GM19240 (cell line): ENCODE results near the gene ZDHHC12.
A peak's percentile ranks its signal among the peaks of the same experiment; 100 is the strongest.

ENCODE experiments used
- DNase-seq: peaks from one replicate; pipeline ENCODE4 v3.0.0; 2011; ENCODE audit warnings: low spot score; ENCODE audit not compliant: insufficient read length

ZDHHC12 gene

DNA sequence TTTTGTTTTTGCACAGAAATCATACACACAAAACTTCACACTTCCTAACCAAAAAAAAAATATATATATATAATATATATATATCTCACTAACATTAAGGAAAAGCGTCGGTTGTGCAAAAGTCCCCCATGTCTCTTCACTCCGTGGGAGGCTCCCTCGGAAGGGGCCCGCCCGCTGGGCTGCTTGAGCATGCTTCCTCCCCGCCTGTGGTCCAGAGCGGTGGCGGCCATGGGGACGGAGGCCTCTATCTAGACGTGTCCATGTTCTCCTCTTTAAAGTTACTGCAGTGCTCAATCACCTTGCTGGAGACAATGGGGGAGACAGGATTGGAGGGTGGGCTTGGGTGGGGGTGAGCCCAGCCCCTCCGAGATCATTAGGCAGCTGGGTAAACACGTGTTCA, 7.2 kb upstream of the ZDHHC12 start:
- no peak for DNase-seq

DNA sequence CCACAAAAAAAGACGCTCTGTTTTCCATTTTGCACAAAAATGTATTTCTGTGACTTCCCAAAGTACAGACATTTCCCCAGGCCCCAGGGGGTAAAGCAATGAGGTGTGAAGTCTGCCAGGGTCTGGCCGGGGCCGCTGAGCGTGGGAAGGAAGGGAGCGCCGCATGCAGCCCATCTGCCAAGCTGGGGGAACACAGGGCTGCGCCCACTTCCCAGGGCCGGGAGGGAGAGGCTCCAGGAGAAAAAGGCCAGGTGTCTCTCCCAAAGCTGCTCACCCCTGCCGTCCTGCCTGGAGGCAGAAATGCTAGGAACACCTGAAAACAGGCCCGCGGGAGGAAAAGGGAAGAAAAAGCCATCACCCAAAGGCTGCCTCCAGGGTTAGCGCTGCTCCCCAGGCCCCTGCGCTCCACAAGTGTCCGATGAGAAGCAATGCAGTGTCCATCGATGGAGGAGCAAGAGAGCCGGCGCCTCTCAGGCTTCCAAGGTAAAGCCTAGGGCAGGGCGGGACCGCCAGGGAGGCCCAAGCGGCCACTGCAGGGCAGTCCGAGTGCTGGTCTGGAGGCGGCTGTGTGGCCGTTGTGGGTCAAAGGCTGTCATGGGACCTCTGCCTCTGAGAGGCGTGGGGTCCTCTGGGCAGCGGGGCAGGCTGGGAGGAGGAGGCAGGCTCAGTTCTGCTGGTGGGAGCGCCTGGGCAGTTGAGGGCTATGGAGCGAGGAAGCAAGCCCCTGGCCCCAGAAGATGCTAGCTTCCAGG, 6.0 kb upstream of the ZDHHC12 start:
- no peak for DNase-seq

DNA sequence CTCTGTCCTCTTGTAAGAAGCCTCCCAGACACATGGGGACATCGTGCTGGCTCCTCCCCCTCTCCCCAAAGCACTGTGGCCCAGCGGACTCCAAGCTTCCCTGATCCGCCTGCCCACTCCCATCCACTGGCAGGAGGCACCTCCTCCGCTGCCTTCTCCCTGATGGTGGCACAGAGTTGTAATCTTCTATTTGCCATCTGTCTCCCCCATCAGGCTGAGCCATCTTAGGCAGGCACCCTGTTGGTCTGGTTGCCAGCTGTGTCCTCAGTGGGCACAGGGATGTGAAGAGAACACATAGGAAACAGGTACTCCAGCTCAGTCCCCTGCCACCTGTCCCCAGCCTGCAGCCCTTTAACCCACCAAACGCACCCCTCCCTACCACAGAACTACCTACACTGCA, 5.4 kb upstream of the ZDHHC12 start:
- DNase-seq, result no peak

DNA sequence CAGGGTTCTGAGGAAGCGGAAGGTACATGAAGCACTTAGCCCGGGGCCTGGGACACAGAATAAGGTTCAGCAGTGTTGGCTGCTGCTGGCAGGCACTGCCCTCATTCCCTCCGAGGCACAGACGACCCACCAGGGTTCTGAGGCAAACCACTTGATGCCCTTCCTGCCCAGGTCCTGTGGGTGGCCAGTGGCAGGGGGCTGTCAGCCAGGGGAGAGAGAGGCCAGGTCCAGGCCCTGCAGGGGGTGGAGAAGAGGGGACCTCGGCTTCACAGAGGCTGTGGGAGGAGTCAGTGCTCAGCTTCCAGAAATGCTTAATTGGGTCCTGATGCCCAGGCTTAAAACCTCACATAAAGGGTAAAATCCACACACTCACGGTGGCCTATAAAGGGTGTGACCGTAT, 4.4 kb upstream of the ZDHHC12 start:
- no peak for DNase-seq

DNA sequence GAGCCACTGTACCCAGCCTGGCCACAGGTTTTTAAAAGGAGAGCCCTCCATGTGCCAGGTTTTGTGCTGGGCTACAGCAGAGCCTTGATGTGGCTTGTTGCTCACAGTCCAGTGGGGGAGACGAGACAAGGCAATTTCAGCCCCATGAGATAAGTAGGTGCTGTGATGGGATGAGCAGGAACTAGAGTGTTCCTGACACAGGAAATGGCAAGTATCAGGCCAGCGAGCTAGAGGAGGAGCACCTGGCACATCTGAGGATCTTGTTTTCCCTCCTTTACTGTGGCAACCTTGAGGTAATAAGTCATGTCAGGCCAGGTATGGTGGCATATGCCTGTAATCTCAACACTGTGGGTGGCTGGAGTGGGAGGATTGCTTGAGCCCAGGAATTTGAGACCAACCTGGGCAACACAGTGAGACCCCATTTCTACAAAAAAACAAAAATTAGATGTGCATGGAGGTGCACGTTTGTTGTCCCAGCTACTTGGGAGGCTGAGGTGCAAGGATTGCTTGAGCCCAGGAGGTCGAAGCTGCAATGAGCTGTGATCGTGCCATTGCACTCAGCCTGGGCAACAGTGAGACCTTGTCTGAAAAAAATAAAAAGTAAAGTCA, 3.8 kb upstream of the ZDHHC12 start:
- DNase-seq, result no peak

DNA sequence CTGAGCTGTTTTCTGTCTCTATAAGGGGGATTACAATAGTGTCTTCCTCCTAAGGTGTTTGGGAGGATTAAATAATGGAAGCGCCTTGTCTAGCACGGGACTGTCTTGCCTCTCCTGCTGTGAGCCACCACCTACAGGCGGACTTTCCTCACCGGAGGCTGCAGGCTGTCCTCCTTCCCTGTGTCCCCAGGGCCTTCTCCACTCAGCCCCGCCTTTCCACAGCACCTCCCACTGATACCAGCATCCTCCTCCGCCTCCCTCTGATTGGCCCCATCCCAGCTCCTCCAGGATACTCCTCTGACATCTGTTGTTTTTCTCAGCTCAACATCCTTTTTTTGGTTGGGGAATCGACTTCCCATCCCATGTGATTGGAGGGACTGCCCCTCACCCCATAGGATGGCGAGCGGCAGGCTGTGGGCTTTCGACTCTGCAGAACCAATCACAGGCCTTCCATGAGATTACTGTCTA, 851 bp upstream of the ZDHHC12 start:
- peak; percentile 51 for DNase-seq

DNA sequence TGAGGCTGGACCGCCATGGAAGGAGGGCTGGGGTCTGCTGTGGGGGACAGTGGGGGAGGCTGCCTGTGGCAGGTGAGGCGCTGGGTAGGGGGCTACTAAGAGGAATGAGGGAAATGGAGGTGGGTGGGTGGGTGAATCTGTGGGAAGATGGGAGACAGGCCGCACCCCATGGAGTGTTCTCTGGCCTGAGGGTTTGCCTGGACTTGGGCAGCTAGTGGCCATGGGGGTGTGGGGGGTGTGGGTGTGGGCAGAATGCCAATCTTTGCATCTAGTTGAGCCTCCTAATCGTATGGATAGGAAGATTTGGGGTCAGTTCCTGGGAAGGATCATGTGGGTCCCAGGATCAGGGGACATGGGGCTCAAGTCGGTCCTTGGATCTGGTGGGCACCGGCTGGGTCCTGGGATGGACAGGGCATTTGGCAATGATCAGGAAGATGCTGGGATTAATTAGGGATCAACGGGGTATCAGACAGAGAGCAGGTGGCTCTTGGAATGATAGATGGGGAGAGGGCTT, 518 bp downstream of the ZDHHC12 start:
- DNase-seq, result no peak

DNA sequence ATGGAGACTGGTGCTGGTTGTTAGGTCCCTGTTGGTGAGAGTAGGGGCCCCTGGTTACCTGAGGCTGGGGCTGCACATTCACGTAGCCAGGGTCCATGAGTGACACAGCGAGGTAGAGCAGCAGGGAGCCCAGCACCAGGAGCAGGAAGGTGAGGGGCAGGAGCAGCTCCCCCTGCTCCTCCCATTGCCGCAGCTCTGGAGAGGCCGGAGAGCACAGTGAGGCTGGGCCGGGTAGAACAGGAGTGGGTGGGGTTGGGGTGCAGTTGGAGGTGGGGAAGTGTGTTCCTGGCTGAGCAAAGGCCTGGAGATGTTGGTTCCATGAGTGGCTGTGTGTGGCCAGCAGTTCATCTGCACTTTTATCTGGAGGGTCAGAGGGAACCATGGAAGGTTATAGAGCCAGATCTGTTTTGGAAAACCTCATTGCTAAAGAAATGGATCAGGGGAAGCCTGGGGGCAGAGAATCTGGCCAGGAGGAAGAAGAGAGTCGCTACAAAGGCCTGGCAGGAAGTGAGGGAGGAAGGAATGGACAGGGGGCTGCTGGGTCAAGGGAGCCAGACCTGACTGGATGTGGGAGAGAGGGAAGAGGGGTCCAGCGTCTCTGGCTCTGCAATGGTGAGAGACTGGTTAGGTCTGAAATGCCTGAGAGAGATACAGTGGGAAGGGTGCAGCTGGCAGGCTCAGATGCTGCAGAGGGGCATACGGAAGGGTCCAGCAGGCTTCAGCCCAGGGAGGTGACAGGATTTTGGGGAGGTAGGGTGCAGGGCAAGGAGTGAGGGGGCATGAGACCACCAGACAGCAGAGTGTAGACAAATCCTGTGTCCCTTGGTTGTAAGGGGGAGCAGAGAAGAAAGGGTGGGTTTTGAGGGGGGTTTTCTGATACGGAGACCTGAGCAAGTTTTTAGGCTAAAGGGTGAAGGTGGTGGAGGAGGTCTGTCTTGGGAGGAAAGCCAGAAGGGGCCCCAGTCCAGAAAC, 1.3 kb downstream of the ZDHHC12 start:
- no peak for DNase-seq

DNA sequence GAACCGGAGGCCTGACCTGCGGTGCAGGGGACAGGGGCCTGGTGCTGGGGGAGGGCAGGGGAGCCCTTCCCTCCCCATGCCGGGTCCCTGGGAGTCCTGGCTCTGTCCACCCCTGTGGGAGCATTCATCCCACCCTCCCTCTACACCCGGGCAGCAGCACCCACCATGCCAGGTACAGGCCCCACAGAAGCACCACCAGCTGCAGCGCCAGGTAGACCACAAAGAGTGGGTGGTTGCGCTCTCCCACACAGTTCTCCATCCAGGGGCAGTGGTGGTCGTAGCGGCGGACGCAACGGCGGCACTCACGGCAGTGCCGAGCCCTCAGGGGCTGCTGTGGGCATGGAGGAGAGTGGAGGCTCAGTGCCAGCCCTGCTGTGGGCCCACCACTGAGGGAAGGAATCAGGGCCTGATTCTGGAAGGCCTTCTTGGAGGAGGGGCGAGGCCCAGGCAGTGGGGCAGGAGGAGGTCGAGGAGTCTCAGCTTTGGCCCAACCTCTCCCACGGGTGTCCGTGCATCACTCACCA, 2.4 kb downstream of the ZDHHC12 start:
- DNase-seq, result no peak

DNA sequence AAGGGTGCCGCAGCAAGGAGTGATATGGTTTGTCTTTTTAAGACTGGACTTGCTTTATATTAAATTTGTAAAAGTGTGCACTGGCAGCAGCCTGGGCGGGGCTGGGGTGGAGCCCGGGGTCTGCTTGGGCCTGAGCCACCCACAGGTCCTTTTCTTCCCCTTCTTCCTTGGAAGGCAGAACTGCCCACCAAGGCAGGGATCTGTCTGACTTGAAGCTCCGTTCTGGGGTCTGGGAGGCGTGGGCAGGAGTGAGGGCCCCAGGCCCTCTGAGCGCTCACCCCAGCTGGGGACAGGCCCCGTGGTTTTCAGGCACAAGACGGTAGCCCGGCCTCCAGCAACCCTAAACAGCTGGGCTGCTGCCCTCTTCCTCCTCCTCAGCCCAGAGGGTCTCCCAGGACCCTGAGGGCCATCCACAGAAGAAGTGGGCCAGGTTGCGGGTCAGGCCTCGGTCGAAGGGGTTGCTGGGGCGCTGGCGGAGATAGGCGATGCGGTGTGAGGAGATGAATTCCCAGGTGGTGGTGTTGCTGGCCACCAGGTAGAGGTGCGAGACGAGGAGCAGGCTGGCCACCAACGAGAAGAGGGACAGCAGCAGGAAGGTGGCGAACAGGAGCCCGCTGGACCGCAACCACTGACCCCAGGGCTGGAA, 3.0 kb downstream of the ZDHHC12 start:
- DNase-seq, result no peak

DNA sequence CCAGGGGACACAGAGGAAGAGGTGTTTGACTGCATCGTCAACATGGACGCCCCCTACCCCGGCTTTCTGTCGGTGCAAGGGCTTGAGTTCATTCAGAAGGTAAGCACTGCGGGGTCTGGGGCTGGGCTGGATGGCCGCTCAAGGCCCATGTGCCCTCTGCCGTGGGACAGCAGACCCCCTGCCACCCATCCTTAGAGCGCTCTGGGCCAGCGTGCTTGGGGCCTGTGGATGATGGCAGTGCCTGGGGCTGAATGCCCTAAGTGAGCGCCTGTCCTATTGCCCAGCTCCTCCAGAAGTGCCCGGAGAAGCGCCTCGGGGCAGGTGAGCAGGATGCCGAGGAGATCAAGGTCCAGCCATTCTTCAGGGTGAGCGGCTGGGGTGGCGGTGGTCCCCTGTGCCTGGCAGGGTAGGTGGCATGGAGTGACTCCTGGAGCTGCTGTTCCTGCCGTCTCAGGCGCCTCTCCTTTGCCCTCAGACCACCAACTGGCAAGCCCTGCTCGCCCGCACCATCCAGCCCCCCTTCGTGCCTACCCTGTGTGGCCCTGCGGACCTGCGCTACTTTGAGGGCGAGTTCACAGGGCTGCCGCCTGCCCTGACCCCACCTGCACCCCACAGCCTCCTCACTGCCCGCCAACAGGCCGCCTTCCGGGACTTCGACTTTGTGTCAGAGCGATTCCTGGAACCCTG, 3.9 kb downstream of the ZDHHC12 start:
- no peak for DNase-seq

DNA sequence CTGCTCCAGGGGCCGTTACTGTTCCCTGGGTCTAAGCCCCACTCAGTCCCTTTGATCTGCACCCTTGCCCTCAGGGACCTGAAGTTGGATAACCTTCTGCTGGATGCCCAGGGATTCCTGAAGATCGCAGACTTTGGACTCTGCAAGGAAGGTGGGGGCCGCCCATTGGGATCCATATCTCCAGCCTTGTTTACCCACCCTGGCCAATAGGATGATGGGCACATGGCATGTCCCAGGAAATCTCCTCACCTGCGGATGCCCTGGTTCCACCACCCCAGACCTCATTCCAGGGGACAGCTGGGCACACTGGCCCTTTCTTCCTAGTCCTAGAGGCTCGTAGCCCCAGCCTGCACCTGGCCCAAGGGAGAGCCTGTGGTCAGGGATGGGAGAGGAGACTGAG, 5.5 kb downstream of the ZDHHC12 start:
- no peak for DNase-seq

DNA sequence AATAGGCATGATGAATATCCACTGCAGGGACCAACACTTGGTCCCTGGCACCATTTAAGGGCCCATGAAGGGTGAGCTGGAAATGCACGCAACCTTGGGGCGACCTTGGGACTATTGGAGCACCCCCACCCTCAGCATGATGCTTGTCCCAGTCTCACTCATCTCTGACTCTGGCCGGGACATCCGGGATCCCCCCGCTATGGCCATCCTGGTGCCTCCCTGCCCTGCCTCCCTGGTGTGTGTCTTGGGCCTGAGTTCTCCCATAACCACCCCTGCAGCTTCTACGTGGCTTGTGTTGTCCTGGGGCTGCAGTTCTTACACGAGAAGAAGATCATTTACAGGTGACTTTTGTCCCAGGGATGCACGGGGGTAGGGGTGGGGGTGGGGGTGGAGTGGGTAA, 5.9 kb downstream of the ZDHHC12 start:
- DNase-seq, result no peak

DNA sequence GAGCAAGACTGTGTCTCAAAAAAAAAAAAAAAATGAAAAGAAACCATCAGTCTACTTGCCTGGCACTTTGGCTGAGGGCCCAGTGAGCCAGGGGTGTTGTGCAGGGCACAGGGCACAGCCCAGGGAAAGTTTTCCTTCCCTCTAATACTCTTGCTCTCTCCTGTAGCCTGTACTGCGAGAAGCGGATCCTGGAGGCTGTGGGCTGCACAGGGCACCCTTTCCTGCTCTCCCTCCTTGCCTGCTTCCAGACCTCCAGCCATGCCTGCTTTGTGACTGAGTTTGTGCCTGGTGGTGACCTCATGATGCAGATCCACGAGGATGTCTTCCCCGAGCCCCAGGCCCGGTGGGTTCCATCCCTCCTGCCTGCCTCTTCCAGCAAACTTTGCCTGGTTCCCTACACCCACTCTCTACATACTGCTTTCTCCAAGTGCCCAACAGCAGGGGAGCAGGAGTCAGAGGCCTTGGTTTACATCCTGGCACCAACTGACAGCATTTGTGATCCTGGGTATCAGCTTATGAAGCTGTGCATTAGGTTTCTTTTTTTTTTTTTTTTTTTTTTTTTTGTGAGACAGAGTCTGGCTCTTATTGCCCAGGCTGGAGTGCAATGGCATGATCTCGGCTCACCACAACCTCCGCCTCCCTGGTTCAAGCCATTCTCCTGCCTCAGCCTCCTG, 7.2 kb downstream of the ZDHHC12 start:
- no peak for DNase-seq

DNA sequence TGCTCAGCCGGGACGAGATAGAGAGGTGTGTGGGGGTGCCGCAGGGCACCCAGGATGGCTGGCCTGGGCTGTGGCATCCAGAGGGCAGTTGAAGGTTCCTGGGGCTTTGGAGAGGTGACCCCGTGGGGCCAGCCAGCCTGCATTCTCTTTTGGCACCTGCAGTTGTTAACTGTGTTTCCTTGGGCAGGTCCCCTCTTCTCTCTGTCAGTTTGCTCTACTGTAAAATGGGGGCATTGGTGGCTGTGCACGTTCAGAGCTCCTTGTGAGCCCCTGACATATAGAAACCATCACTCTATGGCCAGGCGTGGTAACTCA, 8.5 kb downstream of the ZDHHC12 start:
- DNase-seq, result no peak

DNA sequence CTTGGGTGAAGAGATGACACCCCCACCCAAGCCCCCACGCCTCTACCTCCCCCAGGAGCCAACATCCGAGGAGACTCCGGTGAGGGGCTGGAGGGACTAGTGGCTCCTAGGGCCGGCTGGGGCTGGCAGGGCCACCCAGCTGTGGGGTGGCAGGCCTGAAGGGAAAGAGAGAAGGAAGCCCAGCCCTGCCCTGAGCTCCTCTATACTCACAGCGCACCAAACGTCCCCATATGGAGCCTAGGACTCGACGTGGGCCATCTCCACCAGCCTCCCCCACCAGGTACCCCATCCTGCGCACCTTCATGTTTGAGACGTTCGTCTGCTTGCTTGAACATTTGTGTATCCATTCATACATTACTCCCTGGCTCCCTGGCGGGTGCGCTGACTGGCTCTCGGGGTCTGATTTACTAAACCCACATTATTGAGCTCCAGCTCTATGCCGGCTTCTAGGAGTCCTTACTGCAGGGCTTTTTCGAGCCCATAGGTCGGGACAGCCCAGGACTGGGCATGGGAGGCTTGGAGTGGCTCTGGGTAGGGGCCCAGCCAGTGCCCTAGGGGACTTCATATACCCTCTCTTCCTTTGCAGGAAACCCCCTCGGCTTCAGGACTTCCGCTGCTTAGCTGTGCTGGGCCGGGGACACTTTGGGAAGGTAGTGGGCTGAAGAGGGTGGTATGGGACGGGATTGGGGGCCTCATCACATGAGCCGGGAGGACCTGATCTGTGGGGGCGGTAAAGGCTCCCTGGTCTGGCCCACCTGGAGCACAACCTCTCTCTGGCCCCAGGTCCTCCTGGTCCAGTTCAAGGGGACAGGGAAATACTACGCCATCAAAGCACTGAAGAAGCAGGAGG, 9.1 kb downstream of the ZDHHC12 start:
- no peak for DNase-seq

DNA sequence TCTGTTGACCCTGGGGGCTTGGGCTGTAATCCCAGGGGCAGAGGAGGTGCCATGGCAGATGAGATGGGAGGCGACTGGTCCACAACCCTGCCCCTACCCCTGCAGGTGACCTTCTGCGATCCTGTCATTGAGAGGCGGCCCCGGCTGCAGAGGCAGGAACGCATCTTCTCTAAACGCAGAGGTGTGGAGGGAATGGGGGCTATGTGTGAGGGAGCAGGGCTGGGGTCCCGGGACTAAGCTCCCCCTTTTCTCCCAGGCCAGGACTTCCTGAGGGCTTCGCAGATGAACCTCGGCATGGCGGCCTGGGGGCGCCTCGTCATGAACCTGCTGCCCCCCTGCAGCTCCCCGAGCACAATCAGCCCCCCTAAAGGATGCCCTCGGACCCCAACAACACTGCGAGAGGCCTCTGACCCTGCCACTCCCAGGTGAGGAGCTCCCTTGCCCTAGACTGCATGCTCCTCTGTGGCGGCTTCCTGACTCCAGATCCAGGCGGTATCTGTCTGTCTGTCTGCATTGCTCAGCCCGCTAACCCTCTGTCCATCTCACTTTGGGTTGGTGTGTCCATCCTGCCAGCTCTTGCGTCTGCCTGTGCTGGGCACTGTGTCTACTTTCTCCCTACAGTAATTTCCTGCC, 9.9 kb downstream of the ZDHHC12 start:
- no peak for DNase-seq

DNA sequence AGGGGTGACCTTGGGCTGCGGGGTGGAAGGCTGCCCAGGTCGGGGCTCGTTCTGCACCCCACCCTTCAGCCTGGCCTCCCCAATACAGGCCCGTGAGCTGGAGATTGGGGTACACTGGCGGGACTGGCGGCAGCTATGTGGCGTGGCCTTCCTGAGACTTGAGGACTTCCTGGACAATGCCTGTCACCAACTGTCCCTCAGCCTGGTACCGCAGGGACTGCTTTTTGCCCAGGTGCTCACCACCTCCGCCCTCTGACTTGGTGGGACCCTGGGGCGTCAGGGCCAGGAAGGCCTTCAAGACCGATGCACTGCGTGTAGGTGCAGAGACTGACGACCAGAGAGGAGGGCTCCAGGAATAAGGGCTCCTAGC, 10.5 kb downstream of the ZDHHC12 start:
- no peak for DNase-seq
